NCI-H1092 (cell line): ENCODE results near the gene NAV2.
"Not testable (repeated sequence)": the region's sequence is repeated elsewhere in the genome, so short reads cannot be mapped to it uniquely, and the experiment has no call there.

ENCODE experiments used
- DNase-seq: peaks from one replicate; lab custom pipeline; 2025; lab: John Stamatoyannopoulos, UW

Gene NAV2

DNA sequence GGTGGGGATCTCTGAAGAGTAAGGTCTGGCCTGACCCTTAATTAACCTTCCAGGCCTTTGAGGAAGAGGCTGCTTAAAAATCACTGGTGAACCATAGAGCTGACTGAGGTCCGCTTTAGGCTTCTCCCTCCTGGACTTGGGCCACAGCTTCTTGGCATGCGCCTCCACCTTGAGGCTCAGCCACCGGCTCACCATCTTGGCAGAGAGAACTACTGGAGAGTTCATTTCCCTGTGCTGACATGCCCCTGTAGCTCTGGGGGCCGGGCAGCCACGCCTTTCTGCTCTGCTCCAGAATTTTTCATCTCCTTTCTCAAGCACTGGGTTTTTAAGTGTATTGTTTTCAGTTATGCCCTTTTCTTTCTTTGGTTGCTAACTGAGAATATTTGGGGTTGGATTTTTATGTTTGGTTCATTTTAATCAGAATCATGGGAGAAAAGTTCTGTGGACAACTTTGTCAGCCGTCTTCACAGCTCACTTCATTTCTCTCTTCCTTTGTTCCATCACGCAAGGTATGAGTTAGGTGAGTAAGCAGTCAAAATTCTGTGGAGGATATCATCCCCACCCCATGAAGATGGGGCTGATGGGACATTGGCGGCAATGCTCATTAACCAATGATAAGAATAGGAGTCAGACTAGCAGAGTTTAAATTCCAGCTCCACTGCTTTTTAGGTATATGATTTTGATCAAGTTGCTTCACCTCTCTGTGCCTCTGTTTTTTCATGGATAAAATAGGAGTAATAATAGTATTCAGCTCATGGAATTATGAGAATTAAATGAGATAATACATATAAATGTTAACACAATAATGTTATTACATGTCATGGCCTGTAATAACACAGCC lies 343.7 kb downstream of the NAV2 start:
- DNase-seq = no peak

DNA sequence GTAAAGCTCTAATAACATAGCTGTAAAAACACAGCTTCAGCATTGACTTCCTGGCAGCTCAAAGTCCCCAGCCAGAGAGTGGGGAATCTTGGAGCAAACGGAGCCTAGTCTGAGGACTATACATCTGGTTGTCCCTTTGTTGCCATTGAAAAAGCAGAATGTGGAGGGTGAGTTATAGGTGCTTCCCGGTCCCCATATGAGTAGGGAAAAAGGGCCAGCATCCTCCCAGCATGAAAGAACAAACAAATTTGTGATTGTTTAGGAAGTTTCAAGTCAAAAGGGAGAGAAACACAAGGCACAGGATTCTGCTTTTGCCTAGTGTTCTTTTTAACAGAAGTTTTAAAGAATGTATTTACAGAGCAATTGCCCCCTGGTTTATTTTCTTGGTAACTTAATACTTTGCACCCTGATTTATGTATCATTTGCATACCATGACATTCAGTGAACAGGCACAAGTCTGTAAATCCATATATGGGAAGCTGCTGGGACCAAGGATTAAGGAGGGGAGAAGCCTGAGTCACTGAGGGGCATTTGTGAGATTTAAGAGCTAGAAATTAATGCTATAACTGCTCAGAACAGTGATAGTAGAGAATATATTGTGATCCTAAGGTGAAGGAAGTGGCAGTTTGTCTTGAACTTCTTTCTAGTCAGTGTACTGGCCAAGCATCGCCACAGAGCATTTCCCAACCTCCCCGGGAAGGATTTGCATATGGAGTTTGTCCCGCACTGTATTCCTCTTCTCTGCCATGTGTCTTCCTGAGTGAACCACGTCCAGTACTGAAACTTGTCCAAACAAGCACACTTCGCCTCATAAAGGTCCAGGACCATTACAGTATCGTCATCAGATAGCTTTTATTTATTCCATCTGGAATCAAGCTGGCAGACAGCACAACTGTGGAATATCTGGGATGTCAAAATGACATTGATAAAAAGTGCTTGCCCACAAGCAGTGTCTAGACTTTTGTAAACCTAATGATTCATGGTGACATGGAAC lies 344.6 kb downstream of the NAV2 start:
- DNase-seq = no peak

DNA sequence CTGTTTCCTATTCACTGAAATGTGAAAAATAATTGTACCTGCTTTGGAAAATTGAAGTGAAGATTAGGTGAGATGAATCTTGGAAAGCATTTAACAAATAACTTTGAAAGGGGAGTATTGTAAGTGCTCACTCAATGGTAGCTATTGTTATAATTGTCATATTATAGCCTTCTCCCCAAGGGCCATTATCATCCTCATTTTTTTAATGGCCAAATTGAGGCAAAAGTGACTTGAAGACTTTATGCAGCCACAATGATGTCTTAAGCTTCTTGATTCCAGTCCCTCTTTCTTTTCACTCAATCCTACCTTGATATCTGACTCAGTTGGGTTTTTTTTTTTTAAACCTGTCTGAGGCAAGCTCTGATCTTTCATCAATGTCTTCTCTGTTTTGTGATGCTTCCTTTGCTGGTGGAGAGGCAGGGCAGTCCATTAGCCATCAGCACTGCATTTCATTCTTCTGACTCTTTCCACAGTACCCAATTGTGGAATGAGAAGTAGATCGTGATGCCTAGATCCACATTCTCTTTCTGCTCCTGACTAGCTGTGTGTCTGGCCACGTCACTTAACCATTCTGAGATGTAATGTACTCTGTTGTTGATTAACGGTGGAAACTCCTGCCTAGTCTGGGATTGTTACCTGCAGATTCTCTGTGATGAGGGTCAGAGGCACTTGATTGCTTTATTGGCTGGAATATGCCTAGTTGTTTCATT lies 346.3 kb downstream of the NAV2 start:
- no peak for DNase-seq

DNA sequence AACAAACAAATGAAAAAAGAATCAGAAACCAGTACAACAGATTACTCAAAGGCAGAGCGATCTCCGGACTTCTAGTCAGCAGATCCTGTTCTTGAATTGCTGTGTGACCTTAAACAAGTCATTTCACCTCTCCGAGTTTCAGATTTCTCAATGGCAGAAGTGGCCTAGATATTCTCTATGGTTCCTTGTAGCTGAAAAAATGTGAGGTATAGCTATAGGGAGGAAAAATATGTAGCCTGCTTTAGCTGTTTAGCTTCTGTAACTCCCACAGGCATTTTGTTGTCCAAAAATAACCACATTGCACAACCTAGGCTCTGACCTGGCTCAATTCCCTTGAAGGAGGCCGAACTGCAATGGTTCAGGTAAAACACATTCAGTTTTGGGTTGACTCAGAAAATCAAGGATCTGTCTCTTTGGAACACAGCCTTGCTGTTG lies 347.0 kb downstream of the NAV2 start:
- DNase-seq = no peak

DNA sequence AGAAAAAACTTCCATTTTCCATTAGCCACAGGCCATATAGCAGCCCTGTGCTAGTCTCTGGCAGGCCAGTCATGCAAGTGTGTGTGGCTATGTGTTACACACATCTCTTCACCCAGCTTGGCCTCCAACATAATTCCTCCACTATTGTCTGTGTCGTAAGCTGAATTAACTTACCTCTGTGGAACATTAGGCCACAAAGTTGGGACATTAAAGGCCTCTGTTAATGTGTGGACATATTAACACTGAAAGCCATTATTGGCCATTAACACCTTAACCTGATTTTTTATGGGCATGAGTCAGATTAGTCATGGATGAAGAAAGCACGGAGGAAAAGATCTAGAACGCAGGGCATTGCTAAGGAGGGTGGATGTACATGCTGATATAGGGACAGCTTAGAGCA lies 347.5 kb downstream of the NAV2 start:
- no peak for DNase-seq

DNA sequence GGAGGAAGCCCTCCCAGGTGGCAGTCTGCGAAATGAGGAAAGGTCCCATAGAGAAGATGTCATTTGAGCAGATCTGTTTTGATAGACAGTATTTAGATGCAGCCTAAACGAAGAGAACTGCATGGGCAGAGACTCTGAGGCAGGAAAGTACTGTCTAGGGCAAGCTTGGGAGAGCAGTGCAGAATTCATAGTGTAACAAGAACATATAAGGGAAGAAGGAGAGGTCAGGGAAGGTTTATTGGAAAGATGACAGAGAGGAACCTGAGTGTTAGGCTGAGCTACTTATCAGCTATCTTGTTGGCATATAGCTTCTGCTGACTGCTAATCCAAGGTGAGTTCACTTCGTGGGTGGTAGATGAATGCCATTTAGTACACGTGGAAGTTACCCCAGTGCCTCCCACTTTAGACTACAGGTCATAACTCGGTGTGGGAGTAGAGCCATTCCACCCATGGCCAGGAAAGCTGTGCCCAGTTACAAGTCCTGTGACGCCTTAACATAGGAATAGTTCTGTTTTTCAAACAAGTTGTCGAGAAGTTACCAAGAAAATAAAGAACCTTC lies 348.1 kb downstream of the NAV2 start:
- no peak for DNase-seq

DNA sequence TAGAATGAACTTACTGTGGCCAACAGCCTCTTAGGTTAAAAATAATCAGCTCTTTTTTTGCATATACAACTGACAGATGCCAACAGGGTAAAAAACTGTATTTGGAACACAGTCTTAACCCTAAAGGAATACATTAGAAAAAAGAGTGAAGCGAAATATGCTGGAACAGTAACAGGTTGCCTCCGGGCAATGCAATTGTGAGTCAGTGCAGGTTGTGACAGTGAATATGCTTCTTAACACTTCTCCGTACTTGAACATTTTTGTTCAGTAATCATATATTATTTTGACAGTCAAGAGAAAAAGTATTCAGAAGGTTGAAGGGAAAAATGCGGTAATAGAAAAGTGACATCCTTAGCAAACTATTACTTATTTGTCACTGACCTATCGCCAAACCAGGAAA lies 349.1 kb downstream of the NAV2 start:
- DNase-seq = no peak

DNA sequence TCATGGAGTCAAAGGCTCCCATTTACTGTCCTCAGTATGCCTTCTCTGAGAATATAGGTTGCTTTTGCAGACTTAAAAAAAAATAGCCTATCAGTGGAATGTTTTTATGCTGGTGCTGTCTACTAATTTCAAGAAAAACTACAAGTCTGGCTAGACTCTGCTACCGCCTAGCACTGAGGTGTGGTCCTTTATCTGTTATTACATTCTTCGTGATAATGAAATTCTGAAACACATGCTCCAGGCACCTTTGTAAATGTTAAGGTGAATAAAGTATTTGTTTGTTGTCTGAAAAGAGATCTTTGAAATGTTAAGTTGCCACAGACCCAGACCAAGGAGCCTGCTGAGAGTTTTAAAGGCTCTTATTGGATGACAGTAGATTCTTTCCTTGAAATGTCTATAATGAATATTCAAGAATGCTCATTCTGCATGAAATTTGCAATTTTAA lies 352.3 kb downstream of the NAV2 start:
- DNase-seq = no peak

DNA sequence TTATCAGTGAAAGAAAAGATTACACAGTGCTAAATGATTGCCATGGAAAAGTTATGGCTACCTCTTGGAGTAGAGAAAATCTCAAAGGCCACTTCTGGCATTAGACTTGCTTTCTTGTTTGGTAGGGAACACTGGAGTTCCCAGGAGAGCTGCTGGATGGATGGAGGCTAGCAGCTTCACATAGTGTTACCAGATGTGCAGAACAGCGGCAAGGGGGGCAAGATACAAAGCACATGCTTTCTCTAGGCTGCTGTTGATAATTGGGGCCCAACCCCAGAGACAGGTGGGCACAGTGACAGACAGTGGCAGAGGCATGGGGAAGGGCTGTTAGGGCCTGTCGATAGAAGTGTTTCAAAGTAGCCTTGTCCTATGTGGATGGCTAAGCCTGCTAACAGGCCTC lies 352.8 kb downstream of the NAV2 start:
- DNase-seq = no peak

DNA sequence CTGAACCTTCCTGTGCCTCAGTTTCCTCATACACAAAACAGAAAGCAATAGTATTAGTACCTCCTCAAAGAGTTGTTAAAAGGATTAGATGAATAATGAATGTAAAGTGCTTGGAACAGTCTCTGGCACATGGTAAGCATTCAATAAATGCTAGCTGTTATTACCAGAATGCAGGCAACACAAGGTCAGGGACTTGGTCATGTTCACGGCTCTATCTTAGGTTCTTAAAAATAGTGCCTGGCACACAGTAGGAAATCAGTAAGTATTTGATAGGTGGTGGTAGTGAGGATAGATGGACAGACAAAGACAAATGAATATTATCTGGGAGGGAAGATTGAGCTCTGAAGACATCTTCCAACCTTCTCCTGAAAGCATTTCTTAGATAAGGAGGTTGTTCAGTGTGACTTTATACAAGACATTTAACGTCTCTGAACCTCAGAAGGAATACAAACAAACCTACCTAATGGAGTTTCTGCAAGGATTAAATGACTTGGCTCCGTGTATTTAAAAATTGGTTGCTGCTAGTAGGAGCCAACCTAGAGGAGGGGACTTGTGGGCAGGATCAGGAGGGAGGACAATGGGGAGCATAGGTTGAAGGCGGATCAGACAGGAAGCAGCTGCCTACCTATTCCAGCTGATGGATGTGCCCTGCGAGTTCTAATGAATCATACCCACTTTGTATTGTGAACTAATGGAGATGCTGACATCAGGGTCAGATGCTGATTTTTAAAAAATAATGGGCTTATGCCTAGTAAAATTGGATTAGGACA lies 353.6 kb downstream of the NAV2 start:
- no peak for DNase-seq

DNA sequence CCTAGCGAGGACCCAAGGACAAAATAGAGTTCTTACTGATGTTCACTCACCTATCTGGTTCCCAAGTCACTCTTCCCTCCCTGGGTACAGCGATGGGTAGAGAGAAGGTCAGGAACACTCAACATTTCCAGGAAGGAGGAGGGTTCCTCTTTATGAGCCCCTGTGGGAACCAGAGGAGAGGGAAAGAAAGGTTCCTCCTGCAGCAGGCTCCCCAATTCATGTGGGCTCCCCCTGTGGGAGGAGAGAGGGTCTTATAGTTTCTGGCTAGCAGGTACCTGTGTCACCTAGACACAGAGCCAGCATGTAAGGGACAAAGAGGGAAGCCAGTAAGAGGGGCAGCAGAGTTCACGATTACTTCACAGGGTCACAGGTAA lies 354.1 kb downstream of the NAV2 start:
- DNase-seq = no peak

DNA sequence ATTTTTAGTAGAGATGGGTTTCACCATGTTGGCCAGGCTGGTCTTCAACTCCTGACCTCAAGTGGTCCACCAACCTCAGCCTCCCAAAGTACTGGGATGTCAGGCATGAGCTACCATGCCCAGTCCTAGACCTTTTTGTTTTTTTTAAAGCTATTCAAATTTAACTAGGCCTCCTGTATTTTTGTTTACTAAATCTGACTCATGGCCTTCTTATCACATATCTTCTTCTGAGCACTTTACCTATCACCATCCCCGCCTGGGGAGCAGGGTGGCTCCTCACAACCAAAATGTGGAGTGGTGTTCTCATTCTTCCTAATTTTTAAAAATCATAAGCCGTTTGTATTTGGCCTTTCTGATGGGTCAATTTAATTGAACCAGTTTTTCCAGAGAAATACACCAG lies 355.0 kb downstream of the NAV2 start:
- DNase-seq = no peak

DNA sequence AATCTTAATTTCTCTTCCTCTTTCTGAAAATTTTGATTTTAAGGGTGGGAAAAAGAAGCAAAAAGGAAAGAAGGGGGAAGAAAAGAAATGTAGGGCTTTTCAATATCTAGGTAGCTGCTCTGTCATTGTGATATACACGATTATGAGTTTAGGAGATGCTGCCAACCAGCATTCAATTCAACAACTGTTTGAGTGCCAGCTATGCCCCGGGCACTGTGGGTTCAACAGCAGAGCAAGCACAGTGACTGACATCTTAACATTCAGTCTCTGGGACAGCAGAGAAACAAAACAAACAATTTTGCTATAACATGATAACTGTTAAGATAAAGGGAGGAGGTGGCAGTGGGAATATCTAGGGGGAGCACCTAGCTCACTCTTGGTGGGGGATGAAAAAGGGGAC lies 356.1 kb downstream of the NAV2 start:
- DNase-seq = no peak

DNA sequence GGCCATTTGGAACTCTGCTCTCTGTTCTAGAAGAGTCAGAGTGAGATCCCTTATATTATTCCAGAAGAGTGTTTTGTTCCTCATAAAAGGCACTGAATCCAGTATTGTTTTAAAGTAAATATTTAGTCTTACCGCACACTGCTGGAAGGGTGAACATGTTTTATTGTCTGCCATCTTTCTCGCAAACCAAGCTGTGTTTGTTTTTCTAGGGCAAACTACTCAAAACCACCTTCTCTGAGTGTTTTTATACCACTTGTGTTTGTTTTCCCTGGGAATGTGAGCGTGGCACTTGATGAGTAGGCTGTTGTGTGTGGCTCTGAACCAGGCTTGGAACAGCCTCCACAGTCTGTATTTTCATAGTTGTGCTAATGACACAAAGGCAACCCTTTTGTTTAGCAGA lies 357.8 kb downstream of the NAV2 start:
- peak; percentile 77 for DNase-seq

DNA sequence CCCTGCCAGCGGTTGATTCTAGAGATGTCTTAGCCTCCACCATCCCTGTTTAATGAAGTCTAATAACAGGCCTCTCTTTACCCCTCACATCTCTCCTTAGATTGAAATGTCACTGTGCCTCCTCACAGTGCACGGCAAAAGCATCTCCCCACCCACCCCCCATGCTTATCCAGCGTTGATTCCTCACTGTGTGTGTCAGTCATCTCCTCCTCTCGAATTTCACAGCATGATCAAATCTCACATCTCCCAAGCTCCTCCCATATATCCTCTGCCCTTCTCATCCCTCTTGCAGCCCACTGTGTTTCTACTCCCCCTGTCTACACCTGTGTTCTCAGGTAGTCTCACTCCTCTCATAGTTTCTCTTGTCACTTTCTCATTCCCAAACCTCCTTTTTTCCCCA lies 363.0 kb downstream of the NAV2 start:
- DNase-seq = no peak

DNA sequence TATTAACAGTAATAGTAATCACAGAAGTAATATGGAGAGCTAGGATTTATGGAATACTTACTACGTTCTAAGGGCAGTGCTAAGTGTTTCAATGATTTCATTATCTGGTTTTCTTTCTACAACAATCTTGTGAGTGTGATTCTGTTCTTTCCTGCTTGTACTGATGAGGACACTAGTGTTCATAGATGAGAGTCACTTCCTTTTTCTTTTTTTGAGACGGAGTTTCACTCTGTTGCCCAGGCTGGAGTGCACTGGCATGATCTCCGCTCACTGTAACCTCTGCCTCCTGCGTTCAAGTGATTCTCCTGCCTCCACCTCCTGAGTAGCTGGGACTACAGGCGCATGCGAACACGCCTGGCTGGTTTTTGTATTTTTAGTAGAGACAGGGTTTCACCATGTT lies 366.2 kb downstream of the NAV2 start:
- no peak for DNase-seq

DNA sequence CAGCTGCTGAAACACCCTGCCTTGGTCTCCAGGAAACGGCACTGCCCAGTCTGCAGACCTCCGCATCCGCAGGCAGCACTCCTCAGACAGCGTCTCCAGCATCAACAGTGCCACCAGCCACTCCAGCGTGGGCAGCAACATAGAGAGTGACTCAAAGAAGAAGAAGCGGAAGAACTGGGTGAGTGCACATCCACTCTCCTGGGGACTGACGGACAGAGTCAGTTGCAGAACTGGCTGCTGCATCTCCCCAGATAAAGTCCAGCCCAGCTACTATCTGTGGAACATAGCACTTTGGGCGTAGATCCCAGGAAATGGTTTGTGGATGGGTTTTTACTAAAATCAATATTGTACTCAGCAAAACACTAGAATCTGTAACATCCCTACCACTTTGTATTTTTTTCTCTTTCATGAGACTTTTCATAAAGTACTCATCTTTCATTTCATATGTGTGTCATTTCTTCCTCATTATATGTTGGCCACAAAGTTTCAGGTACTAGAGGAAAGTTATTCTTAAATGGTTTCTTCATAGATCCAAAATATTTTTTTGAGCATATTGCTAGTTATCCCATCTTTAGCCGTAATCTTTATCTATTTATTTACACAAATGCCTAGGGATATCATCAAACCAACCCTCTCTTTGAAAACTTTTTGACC lies 367.5 kb downstream of the NAV2 start:
- DNase-seq = no peak

DNA sequence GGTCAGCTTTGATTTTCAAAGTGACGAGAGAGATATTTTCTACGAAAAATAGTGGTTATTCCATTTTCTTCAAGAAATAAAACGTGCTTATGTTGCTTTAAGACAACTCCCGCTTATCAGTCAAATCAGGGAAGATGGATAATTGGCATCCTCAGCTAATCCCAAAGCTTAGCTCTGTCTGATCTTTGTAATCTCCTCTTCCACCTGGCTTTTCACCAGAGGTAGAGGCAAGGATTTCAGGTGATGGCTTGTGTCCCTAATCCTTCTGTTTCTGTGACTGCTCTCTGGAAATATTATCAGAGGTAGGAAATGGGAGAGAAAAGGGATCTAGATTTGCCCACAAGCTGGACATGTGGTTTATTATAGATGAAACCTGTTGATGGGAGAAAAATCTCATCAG lies 368.7 kb downstream of the NAV2 start:
- DNase-seq = no peak

DNA sequence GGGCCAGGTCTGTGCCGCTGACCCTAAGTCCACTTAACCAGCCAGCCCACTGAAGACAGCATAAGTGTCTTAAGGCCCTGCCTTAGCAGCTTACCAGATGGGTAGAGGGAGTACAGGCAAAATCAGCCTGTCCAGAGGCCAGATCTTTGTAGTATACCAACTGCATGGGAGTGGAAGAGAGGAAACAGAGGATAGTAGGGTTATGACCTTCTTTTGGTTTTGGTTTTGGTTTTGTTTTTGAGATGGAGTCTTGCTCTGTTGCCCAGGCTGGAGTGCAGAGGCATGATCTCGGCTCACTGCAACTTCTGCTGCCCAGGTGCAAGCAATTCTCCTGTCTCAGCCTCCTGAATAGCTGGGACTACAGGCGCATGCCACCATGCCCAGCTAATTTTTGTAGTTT lies 371.2 kb downstream of the NAV2 start:
- not testable (repeated sequence) for DNase-seq

DNA sequence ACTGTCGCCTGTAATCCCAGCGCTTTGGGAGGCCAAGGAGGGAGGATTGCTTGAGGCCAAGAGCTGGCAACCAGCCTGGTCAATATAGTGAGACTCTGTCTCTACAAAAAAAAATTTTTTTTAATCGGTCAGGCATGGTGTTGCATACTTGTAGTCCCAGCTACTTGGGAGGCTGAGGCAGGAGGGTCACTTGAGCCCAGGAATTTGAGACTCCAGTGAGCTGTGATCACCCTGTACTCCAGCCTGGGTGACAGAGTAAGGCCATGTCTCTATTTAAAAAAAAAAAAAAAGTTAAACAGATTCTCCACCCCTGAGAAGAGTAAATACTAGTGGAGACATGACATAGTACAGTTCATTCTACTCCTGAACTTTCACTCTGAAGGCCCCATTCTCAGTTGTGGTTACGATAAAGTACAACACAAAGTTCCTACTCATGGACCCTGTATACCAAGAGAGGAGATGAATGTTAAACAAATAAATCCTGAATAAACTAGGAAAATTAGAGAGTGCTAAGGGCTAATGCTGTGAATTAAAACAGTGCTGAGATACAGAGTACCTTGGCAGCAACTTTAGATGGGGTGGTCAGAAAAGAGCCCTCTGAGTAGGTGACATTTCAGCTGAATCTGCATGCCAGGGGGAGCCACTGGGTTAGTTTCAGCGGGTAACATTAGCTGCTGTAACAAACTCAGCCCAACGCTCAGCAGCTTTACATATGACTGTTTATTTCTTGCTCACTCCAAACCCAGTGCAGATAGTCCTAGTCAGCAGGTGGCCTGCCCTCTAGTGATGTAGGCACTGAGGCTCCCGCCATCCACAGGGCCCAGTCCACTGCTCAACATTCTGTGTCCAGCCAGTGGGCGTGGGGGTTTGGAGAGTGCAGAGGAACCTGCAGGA lies 372.5 kb downstream of the NAV2 start:
- no peak for DNase-seq
